GM21576 (cell line): ENCODE measurements around the gene ASIC2.

ENCODE experiments used
- ATAC-seq: cut with Tn5 transposase; IDR thresholded peaks from one replicate; pipeline ENCODE4 v1.9.1; 2021; ENCODE audit warnings: mild to moderate bottlenecking, moderate library complexity; ENCODE audit not compliant: unreplicated experiment

The ASIC2 gene

GRCh38 chr17:33080091-33080490, 213.0 kb downstream of the ASIC2 start:
- ATAC-seq = no peak

GRCh38 chr17:33079201-33079600, 213.9 kb downstream of the ASIC2 start:
- no peak for ATAC-seq

- no peak for ATAC-seq
Observed at GRCh38 chr17:33076979-33077378, 216.1 kb downstream of the ASIC2 start.

- no peak for ATAC-seq
Observed at GRCh38 chr17:33073416-33073815, 219.7 kb downstream of the ASIC2 start.

GRCh38 chr17:33072421-33073161, 220.5 kb downstream of the ASIC2 start:
- ATAC-seq = no peak

- ATAC-seq = no peak
Observed at GRCh38 chr17:33071656-33072055, 221.4 kb downstream of the ASIC2 start.

GRCh38 chr17:33057564-33057963, 235.5 kb downstream of the ASIC2 start:
- no peak for ATAC-seq

- no peak for ATAC-seq
Observed at GRCh38 chr17:33056399-33057146, 236.5 kb downstream of the ASIC2 start.

- no peak for ATAC-seq
Observed at GRCh38 chr17:33055746-33056145, 237.3 kb downstream of the ASIC2 start.

GRCh38 chr17:33055171-33055611, 237.9 kb downstream of the ASIC2 start:
- ATAC-seq = no peak

- ATAC-seq = no peak
Observed at GRCh38 chr17:33054412-33054811, 238.7 kb downstream of the ASIC2 start.

- no peak for ATAC-seq
Observed at GRCh38 chr17:33053676-33054075, 239.4 kb downstream of the ASIC2 start.

GRCh38 chr17:33052856-33053255, 240.2 kb downstream of the ASIC2 start:
- no peak for ATAC-seq

GRCh38 chr17:33050611-33051140, 242.4 kb downstream of the ASIC2 start:
- ATAC-seq = no peak

GRCh38 chr17:33049781-33050414, 243.2 kb downstream of the ASIC2 start:
- no peak for ATAC-seq

- ATAC-seq = no peak
Observed at GRCh38 chr17:33046361-33047255, 246.5 kb downstream of the ASIC2 start.

- ATAC-seq = no peak
Observed at GRCh38 chr17:33045216-33045615, 247.9 kb downstream of the ASIC2 start.

GRCh38 chr17:33044771-33045170, 248.3 kb downstream of the ASIC2 start:
- ATAC-seq = no peak

GRCh38 chr17:33040461-33040860, 252.6 kb downstream of the ASIC2 start:
- ATAC-seq = no peak

- no peak for ATAC-seq
Observed at GRCh38 chr17:33039874-33040273, 253.2 kb downstream of the ASIC2 start.

GRCh38 chr17:33038740-33039139, 254.4 kb downstream of the ASIC2 start:
- ATAC-seq = no peak
